NCI-H2081 treated with DMSO at 0.1 percent for 48 hours (cell line): Measurements from ENCODE around the gene PDGFRB.

Source experiments
- DNase-seq: peaks from one replicate; lab custom pipeline; 2025; lab: John Stamatoyannopoulos, UW

The PDGFRB gene

GRCh38 chr5:150065886-150066285, 89.8 kb downstream of the PDGFRB start:
- DNase-seq = no peak

- no peak for DNase-seq
These were observed 90.3 kb downstream of the PDGFRB start for GRCh38 chr5:150065346-150065745.

- DNase-seq = no peak
These were observed 90.9 kb downstream of the PDGFRB start for GRCh38 chr5:150064681-150065220.
